Stimulated activated CD8-positive, alpha-beta memory T cell treated with anti-CD3 and anti-CD28 coated beads, Interleukin-15, amount 100 ng/mL, for 24 hours (primary cell): ENCODE results near the gene FRYL.
A peak's percentile ranks its signal among the peaks of the same experiment; 100 is the strongest.
"Not testable (repeated sequence)": the region's sequence is repeated elsewhere in the genome, so short reads cannot be mapped to it uniquely, and the experiment has no call there.

Experiments
- DNase-seq: peaks from one replicate; pipeline ENCODE4 v3.0.0-alpha.2; 2020; ENCODE audit warnings: low read depth

FRYL gene

DNA sequence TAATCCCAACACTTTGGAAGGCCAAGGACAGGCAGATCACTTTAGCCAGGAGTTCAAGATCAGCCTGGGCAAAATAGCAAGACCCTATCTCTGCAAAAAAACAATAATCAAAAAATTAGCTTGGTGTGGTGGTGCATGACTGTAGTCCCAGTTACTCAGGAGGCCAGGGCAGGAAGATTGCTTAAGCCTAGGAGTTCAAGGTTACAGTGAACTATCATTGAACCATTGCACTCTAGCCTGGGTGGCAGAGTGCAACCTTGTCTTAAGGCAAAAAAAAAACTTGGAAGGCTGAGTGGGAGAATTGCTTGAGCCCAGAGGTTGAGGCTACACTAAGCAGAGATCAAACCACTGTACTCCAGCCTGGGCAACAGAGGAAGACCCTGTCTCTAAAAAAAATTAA is 5.2 kb upstream of the FRYL start:
- no peak for DNase-seq

DNA sequence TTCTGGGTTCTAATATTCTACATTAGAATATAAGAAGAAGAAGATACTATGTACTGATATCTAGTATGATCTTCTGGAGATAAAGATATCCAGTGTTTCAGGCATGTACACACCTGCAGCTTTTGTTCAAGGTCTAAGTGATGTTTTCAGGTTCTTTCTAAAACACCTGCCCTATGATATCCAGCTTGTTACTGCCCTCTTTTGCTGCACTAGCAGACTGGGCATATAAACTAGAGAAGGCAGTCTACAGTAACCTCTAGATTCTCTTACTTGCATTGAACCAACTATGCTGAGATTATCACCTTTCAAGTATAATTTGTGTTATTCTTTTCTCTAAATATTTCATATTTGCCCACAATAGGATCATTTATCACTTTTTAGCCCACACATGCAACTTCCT is 1.9 kb upstream of the FRYL start:
- no peak for DNase-seq

DNA sequence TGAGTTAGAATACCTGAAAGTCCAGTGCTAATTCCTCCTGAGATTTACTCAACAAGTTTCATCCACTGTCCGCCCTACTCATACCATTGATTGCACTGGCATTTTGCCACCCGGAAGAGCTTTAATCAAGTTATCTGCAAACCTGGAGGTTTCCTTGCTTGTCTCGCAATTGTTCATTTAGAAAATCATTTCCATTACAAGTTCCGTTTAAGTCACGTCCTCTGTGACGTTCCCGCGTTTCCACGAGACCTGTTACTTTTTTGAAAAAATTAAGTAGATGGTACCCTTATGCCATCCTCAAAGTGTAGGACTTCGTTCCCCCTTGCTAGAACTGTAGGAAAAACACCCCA is 761 bp upstream of the FRYL start:
- DNase-seq, result no peak

DNA sequence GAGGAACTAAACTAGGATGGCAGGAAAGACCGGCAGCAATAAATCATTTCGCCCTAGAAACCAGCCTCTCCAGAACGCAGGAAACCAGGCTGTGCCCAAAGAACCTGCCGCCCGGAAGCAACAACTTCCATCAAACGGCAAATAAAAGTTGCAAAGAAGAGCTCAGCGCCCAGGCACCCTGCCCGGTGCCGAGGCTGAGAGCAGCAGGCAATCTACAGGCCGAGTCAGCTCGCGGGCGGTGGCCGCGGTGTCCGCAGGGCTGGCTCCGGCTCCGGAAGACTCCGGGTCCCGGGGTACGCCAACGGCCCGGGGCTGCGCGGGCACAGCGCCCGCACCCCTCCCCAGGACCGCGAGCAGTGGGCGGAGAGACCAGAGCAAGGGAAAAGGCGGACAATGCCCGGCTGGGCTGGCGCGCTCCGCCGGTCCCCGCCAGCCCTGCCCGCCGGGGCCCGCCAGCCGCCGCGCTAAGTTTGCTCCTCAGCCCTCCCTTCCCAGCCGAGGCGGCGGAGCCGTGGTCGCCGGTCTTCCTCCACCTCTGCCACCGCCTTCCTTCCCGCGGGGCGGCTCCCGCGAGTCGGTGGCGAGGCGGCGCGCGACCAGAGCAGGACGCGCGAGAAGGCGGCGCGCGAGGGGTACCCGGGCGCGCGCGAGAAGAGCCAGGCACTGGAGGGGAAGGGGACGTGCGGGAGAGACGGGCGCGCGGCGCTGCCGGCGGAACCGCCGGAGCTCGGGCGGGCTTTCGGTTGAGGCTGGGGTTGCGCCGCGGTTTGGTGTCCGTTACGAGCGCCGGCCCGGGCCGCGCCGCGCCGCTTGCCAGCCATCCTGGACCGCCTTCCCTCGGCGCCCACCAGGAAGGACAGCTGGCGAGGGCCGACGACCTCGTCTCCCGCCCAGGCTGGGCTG is 733 bp downstream of the FRYL start:
- peak; percentile 30 for DNase-seq

DNA sequence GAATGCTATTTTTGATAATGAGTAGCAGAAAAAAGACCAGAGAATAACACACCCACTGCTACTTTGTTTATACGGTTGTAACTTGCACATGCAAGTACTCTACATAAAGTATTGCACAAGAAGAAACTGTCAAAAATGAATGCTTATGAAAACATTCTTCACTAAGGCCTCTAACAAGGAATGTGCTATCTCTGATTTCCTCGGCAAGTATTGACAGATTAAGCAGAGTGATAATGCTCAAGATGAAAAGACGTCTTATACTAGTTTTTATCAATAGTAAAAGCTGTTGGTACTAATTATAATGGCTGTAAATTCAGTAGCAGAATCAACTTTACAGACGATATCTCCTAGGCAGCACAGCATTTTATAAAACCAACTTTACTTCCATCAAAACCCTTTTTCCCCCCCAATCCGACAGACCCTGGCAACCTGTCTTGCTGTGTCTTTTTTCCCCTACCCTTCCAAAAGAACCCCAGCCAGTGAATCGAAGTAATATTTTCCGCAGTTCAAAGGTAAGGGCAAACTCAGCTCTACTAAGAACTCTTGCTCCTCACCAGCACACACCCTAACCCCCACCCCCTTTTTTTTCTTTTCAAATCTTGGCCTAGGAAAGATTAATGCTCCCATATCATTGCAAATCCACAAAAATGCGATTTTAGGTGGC is 1.5 kb downstream of the FRYL start:
- no peak for DNase-seq

DNA sequence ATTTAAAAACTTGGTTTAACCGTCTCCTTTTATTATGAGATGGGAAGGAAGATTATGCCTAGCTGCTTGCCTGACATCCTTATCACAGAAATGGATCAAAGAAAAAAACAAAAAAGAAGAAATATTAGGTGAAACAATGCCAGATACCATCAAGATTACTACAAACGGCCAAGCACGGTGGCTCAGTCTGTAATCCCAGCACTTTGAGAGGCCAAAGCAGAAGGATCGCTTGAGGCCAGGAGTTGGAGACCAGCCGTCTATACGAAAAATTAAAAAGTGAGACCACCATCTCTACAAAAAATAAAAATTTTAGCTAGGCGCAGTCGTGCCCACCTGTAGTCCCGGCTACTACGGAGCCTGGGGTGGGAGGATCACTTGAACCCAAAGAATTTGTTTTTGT is 2.3 kb downstream of the FRYL start:
- DNase-seq, result no peak

DNA sequence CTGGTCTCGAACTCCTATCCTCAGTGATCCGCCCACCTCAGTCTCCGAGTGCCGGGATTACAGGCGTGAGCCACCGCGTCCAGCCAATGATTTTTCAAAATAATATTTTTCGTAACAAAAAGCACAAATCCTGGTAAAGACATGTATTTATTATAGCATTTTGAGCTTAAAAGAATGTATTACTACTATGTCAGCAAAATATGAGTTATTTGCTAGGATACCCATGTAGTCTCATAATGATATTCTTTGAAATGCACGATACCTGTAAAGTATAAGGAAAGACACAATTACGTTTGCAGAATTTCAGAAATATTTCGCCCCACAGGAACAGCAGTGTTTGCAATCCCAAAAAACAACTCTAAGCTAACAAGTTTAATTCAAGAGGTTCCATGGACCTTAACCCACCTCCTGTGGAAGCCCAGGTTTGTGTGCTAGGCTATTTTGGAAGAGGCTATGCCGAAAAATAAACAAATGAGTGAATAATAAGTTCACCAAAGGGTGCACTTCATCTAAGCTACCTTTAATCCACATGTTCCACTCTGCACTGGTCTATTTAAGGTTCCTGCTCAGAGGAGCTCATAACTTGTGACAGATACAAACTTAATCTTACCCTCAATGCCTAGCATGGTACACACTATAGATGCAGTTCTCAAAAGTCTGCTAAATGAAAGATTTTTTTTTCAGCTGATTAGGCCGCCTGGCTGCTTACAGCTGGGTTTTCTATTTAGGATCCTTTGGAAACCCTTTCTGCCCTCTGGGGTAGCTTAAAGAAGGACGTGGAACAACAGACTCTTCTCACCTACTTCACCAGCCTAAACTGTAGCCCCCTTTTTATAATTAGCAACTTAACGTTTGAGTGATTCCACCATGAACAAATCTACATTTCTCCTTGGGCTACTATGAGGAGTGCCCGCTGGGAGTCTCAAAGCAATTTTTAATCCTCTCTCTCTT is 5.0 kb downstream of the FRYL start:
- DNase-seq, result no peak

DNA sequence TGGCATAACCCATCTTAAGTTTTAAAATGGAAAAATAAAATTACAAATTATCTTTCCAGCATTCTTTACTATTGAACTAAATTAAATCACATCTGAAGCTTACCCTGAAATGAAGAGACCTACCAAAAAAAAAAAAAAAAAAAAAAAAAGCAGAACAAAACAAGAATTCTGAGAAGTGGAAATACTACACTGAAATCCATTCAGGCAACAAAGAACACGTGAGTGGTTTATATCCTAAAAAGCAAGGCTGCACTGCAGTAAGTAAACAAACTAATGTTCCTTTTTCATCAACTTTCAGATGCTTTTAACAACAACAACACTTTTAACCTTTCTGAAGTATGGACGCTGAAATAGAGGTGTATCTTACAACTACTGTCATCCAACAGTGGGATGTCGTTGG is 7.5 kb downstream of the FRYL start:
- no peak for DNase-seq

DNA sequence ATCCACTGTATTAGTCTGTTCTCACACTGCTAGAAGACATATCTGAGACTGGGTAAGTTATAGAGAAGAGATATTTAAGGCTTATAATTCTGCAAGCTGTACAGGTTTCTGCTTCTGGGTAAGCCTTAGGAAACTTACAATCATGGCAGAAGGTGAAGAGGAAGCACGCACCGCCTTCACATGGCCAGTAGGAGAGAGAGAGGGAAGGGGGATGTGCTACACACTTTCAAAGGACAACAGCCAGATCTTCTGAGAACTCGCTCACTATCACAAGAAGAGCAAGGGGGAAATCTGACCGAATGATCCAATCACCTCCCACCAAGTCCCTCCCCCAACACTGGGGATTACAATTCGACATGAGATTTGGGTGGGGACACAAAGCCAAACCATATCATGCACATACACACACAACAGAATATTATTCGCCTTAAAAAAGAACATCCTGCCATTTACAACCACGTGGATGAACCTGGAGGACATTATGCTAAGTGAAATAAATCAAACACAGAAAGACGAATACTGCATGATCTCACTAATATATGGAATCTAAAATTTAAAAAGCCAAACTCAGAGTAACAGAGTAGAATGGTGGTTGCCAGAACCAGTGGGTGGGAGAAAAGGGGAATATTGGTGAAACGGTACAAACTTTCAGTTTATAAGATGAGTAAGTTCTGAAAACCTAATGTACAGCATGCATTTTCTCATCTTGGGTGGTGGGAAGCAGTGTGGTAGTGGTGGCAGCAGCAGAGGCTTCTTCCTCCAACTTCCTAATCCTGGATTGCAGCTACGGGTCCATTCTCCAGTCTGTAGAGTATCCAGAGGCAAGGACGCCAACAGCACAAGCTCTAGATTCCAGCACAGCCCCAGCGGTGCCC is 12.8 kb downstream of the FRYL start:
- no peak for DNase-seq

DNA sequence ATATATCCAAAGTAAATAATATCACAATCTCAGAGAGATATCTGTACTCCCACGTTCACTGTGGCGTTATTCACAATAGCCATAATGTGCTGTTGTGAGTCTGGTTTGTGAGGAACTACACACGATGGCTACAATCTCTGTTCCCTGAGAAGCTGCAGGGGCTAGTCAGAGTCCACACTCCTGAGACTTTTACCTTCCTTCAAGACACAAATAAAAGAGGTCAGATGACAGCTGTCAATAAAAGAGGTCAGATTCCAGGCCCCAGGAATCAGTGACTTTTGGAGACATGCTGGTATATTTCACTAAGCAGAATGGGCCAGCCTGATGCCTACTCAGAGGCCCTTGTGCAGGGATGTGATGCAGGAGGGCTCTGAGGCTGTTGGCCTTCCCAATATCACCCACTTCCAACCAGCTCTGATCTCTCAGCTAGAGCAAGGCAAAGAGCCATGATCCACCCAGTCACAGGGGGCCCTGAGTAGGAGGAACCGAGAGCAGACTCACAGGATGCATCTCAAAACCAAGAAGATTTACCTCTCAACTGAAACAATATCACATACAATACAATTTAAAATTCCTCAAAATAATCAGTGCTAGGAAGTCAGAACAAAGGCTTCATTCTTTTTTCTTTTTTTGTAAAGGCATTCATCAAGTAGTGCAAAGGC is 13.8 kb downstream of the FRYL start:
- no peak for DNase-seq

DNA sequence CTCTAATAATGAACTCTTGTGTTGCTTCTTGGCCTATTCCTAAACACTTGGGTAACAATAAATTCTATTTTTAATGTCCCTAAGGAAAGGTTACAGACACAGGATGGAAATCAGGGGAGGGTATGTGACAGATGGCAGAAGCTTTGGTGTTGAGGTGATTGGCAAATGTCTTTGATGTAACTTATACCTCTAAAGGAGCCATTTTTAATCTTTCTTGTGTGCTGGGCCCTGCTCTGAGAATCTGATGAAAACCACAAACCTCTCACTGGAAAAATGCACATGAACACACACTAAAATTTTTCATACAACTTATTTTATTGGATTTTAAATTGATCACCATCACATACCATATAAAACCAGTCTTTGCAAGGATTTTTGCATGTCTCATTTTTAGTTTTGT is 17.7 kb downstream of the FRYL start:
- no peak for DNase-seq

DNA sequence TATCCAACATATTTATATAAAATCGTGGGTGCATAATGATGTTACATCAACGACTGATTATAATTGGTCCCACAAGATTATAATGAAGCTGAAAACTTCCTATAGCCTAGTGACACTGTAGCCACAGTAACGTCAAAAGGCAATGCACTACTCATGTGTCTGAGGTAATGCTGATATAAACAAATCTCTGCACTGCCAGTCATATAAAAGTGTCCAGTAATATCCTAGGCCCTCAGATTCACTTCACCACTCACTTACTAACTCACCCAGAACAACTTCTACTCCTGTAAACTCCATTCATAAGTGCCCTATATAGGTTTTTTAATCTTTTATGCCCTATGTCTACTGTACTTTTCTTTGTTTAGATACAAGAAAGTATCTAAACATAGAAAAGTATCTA is 18.8 kb downstream of the FRYL start:
- DNase-seq, result no peak

DNA sequence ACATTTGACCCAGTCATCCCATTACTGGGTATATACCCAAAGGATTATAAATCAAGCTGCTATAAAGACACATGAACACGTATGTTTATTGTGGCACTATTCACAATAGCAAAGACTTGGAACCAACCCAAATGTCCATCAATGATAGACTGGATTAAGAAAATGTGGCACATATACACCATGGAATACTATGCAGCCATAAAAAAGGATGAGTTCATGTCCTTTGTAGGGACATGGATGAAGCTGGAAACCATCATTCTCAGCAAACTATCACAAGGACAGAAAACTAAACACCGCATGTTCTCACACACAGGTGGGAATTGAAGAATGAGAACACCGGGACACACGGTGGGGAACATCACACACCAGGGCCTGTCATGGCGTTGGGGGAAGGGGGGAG is 21.4 kb downstream of the FRYL start:
- DNase-seq, result not testable (repeated sequence)

DNA sequence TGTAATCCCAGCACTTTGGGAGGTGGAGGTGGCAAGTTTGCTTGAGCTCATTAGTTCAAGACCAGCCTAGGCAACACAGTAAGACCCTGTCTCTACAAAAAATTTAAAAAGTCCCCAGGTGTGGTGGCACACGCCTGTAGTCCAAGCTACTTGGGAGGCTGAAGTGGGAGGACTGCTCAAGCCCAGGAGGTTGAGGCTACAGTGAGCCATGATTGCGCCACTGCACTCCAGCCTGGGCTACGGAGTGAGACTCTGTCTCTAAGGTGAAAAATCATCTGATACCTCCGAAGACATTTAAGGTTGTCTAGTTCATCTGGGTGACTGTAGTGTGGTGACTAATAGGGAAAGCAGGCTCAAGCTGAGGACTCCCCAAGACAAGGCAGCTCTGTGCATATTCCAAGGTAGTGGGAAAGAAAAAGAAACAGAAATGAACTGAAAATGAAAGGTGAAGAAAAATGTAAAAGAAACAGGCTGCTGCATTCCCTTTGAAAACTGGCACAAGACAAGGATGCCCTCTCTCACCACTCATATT is 23.3 kb downstream of the FRYL start:
- DNase-seq, result no peak

DNA sequence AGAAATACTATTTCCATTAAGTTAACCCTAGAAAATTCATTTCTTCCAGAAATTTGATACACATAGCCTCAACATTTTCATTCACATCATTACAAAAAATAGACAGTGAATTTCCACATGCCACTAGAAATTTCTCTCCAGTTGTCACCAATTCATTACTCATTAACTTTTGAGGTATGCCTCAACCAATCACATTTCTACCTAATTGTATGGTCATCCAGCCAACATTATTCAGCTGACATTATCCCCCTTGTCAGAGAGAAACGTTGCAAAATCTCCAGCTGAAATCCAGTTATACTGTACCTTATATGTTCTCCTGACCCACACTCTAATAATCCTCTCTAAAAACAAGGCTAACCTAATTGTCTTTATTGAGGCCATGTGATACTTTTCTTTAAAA is 24.8 kb downstream of the FRYL start:
- DNase-seq, result no peak

DNA sequence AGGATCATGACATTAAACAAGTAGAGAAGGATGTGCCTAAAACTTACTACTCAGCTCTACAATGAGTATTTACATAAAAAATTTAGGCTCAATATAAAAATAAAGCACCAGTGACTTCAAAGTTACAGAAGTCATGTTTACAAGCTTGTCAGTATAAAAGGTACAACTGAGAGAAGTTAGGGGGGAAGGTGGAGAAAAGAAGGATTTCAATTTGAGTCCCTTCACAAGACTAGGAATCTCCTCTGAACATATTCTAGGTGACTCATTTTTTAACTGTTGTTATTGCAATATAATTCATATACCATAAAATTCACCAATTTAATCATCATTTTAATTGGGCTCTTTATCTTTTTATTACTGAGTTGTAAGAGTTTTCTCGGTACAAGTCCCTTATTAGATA is 26.9 kb downstream of the FRYL start:
- DNase-seq, result no peak

DNA sequence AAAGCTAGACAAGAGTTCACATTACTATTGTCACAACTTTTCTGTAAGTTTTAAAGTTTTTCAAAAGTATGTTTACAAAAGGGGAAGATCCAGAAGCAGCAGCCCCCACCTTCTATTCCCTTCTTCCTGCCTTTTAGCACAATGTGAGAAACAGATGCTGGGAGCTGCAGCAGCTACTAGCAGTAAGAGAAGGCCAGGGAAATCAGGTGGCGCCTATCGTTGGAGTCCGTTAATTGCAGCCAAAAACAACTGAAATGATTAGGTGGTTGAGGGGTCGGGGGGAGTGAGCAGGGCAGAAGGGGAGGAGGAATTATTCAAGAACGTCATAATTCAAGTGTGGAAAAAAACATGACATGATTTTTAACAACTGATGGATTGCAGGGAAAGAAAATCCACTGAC is 27.4 kb downstream of the FRYL start:
- DNase-seq, result no peak

DNA sequence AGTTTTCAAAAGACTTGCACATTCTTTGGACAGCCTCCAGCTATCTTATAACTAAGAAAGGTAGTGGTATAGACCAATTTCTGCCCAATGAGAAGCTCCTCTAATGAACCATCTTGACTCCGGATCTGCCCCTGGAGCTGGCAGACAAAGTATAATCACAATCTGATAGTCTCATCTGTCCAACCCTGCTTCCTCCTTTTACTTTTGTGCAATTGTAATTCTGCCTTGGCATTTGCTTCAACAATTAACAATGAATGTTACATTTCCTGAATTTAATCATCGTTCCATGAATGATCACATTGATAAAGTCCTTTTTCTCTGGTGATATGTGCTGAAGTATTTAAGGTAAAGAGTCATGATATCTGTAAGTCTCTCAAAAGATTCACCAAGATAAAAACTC is 27.8 kb downstream of the FRYL start:
- DNase-seq, result no peak

DNA sequence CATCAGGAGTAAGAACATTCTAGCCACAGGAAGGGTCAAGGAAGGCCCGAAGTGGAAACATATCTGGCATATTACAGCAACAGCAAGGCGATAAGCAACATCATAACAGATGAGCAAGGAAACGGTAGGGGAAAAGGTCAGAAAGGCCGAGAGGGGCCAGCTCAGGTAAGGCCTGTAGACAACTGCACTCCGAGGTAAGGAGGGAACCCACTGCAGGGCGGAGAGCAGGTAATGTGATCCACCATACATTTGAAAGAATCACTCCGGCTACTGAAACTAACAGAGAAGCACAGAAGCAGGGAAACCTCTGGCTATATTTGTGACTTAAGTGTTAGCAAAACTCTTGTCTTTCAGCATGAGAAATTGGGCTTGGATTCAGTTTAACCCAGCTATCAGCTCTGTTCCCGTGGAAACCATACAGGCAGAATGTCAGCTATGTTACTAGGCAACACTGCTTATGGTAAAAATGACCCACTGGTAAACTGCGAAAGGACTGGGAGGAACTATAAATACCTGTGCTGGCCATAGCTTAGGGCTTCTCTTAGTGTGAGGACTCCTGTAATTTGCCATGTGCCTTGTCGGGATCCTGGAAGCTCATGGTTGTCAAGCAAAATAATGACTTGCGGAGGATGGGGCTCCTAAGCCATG is 31.0 kb downstream of the FRYL start:
- DNase-seq, result no peak

DNA sequence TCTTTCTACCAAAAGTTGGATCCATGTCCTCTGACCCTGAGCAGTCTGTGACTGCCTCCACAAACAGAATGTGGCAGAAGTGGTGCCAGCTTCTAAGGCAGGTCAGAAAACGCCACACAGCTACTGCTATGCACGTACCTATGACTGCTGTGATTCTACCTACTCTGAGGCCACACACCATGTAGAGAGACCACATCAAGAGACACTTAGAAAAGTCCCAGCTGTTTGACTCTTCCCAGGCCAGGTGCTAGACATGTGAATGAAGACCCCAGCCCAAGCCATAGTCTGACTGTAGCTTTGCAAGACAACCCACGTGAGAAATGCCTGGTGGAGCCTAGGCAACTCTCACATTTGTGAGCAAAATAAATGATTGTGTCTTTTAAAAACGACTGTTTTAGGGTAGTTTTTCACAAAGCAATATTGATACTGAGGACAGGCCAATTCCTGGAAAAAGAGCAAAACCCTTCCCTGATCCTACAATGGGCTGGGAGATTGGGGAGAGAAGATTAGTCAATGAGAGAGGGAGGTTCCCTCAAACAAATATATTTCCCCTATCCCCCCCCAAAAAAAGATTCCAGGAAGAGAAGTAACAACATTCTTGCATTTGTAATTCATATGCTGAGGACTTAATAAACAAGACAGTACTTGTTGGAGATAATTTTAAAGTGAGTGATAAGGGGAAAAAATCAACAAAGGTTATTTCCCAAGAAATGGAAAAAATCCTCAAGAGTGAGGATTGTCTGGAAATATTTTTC is 33.3 kb downstream of the FRYL start:
- DNase-seq, result no peak
